GM12873 (cell line): ENCODE results near the gene ANO7.

Experiments
- TF ChIP-seq, protein P1 (sequence below): IDR thresholded peaks from 2 replicates; pipeline ENCODE4 v1.5.1; 2012; ENCODE audit warnings: low read depth, mild to moderate bottlenecking, moderate library complexity, low read length, control low read depth; ENCODE audit not compliant: insufficient read depth; ENCODE audit errors: missing control alignments

ANO7 gene

DNA sequence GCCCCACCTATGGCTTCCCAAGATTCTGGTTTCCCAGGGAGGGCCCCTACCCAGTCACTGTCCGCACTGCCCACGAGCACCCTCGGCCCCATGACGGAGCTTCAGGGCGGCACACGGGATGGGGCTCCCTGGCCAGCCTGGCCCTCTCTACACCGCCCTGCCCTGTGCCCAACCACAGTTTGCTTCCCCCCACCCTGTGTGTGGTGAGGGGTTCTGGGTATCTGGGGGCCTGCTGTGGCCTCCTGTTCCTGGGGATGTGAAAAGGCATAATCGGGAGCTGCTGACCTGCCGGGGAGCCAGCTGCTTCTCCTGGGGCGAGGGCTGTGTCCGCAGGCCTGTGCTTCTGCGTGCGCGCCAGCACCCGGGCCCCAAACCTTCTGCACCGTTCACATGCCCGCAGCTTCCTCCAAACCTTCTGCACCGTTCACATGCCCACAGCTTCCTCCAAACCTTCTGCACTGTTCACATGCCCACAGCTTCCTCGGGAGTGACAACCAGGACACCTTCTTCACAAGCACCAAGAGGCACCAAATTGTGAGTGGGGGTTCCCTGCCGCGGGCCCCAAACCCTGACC lies 12.4 kb downstream of the ANO7 start:
- TF ChIP-seq, protein P1, sequence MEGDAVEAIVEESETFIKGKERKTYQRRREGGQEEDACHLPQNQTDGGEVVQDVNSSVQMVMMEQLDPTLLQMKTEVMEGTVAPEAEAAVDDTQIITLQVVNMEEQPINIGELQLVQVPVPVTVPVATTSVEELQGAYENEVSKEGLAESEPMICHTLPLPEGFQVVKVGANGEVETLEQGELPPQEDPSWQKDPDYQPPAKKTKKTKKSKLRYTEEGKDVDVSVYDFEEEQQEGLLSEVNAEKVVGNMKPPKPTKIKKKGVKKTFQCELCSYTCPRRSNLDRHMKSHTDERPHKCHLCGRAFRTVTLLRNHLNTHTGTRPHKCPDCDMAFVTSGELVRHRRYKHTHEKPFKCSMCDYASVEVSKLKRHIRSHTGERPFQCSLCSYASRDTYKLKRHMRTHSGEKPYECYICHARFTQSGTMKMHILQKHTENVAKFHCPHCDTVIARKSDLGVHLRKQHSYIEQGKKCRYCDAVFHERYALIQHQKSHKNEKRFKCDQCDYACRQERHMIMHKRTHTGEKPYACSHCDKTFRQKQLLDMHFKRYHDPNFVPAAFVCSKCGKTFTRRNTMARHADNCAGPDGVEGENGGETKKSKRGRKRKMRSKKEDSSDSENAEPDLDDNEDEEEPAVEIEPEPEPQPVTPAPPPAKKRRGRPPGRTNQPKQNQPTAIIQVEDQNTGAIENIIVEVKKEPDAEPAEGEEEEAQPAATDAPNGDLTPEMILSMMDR, result no peak

DNA sequence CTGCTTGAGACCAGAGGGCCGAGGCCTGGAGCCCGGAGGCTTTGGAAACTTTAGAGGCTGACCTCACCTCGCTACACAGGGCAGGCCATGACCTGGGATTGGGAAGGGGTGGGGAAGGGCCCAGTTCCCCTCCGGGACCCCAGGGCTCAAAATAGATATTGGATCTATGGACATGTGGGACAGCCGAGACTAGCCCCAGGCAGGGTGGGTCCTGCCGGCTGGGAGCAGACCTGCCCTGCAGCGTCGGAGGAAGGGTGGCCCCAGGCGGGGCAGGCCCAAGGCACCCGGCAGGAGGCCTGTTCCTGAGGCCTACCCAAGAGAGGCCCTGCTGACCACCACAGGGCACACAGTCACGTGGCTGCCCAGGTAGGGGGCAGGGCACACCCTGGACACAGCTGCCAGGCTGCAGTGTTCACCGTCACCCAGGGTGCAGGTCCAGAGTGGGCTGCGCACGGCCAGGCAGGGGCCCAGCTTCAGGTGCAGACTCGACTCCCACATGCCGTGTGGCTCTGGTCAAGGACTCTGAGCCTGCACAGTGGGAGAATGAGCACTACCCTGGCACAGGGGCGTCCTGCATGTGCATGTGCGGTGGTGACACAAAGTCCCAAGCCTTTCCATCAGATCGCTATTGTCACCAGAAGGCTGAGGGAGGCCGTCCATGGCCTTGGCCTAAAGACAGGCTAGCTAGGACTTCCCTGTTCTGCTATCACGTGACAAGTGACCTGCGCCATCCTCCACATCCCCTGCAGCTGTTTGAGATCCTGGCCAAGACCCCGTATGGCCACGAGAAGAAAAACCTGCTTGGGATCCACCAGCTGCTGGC lies 13.2 kb downstream of the ANO7 start:
- TF ChIP-seq, protein P1, result no peak

DNA sequence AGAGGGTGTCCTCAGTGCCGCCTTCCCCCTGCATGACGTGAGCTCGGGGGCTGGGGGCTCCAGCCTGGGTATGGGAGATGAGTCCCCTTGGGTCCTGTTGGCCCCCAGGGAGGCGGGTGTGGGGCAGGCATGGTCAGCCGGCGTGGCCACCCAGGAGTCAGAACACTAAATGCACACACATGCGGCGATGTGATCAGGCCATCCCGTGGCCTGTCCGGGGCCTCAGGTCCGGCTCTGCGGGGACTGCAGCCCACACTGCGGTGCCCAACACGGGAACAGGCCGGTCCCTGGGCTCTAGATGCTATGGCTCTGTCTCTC lies 13.8 kb downstream of the ANO7 start:
- TF ChIP-seq, protein P1, result no peak

DNA sequence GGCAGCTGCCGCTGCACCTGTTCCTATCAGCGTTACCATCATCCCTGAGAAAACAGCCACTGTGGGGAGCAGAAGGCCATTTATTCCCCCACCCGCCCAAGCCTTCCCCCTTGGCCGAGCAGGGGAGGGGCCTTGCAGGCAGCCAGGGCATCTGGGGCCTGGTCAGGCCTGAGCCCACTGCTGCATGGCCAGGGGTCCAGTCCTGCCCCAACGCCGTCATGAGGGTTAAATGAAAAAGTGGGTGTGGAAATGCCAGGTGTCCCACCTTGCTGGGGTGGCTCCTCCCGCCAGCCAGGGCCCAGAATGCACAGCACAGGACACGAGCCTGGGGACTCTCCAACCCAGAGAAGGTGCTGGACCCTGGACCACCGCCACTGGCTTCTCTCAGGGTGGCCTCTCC lies 14.2 kb downstream of the ANO7 start:
- TF ChIP-seq, protein P1, result no peak

DNA sequence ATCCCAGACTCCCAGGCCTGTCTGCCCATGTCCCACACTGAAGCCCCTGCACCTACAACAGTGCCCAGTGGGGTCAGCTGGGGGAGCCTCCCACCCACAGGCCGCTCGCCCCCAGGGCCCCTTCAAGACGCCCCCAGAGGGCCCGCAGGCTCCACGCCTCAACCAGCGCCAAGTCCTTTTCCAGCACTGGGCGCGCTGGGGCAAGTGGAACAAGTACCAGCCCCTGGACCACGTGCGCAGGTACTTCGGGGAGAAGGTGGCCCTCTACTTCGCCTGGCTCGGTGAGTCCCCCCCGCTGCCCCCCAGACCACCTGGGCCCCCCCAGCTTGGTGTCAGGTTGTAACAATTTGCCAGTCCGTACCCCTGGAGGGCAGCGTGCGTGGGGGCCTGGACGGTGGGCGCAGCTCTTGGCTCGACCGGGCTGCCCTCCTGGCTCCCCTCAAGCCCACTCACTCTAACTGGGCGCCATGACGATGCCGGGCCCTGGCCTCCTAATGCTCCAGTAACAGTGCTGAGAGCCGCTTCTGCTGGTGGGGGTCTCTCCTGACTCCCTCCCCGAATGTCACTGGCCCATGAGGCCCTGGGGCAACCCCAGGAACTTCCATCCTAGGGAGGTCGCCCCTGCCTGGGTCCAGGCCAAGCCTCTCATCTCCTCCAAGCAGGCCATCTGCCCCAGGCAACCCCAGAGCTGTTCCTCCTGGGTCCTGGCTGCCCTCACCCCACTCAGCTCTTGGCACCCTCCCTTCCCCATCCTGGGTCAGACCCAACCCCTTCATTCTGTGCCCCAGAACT lies 14.9 kb downstream of the ANO7 start:
- TF ChIP-seq, protein P1, result no peak

DNA sequence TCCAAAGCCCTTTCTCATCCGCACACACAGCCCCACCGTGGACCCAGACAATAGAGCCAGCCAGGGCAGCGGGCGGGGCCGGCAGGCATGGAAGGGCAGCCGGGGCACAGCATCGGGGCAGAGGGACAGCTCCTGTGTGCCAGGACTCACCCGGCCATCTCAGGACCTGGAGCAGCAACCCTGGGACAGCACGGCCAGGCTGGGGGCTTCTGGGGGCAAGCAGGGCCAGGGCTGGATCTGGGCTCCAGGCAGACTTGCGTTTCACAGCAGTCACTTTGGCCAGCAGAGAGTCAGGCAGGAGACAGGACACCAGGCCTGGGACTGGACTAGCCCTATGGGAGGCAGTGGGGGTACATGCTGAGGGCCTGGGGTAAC lies 15.5 kb downstream of the ANO7 start:
- TF ChIP-seq, protein P1, result no peak

DNA sequence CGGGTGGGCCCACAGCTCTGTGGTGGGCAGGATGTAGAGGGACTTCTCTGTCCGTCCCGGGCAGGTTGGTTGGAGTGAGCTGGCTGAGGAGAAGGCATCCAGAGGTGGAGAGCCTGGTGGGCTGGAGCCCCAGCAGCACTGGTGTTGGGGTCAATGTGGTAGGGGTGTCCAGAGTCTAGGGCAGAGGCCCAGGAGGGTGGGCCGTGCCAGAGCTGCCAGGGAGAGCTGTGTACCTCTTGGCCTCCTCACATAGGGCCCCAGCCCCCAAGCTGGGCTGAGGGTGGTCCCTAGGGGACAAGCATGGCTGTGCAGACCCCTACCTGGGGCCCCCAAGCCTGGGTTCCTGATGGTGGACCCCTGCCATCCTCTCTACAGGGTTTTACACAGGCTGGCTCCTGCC lies 16.0 kb downstream of the ANO7 start:
- TF ChIP-seq, protein P1, result no peak
